ENCODE measurements around the gene GLCE.

Gene GLCE

GRCh38 chr15:69303337-69304181 is 143.1 kb downstream of the GLCE start:
- TF ChIP-seq CTCF (IDR thresholded peaks at IDR 0.05; ENCODE audit: low read depth, low read length), result peak; percentile 7
- DNase-seq (ENCODE audit: low read depth in 2 of 2), result peak in 1 of 2 donors; percentile 60
- no peak overlapping the region for H3K4me3 ChIP-seq (replicated peaks in 1 of 2; ENCODE audit: low read depth in 2 of 2, low read length in 2 of 2)

- TF ChIP-seq CTCF (IDR thresholded peaks at IDR 0.05; ENCODE audit: low read depth, low read length), result no peak
Measured at GRCh38 chr15:69304182-69304545, 143.7 kb downstream of the GLCE start.

GRCh38 chr15:69305204-69305931 is 144.9 kb downstream of the GLCE start:
- DNase-seq (ENCODE audit: low read depth in 2 of 2), result peak; percentile 94 to 97
- no peak for TF ChIP-seq CTCF (IDR thresholded peaks at IDR 0.05; ENCODE audit: low read depth, low read length)
- H3K4me3 ChIP-seq (replicated peaks in 1 of 2; ENCODE audit: low read depth in 2 of 2, low read length in 2 of 2), result no peak overlapping the region

More at GRCh38 chr15:69304182-69304545, 143.7 kb downstream of the GLCE start:
- peak; percentile 84 to 94 for DNase-seq (ENCODE audit: low read depth in 2 of 2)
- H3K4me3 ChIP-seq (replicated peaks in 1 of 2; ENCODE audit: low read depth in 2 of 2, low read length in 2 of 2), result no peak overlapping the region

GRCh38 chr15:69305933-69306568 is 145.6 kb downstream of the GLCE start:
- TF ChIP-seq CTCF (IDR thresholded peaks at IDR 0.05; ENCODE audit: low read depth, low read length), result no peak
- no peak overlapping the region for H3K4me3 ChIP-seq (replicated peaks in 1 of 2; ENCODE audit: low read depth in 2 of 2, low read length in 2 of 2)
- no peak for DNase-seq (ENCODE audit: low read depth in 2 of 2)

- TF ChIP-seq CTCF (IDR thresholded peaks at IDR 0.05; ENCODE audit: low read depth, low read length), result no peak
- DNase-seq (ENCODE audit: low read depth in 2 of 2), result no peak
- no peak overlapping the region for H3K4me3 ChIP-seq (replicated peaks in 1 of 2; ENCODE audit: low read depth in 2 of 2, low read length in 2 of 2)
Measured at GRCh38 chr15:69307939-69308338, 147.5 kb downstream of the GLCE start.

- no peak for TF ChIP-seq CTCF (IDR thresholded peaks at IDR 0.05; ENCODE audit: low read depth, low read length)
- H3K4me3 ChIP-seq (replicated peaks in 1 of 2; ENCODE audit: low read depth in 2 of 2, low read length in 2 of 2), result no peak overlapping the region
- DNase-seq (ENCODE audit: low read depth in 2 of 2), result no peak
Measured at GRCh38 chr15:69308949-69309348, 148.5 kb downstream of the GLCE start.
